Fibroblast of lung (primary cell): ENCODE data around the gene P2RX6. TPM values are rescaled to one million over a fixed set of nuclear protein-coding genes. Genes with fewer than 3 reads are reported as not detected.
"Not testable (repeated sequence)": the region's sequence is repeated elsewhere in the genome, so short reads cannot be mapped to it uniquely, and the experiment has no call there.

Experiments
- DNase-seq, 2 donors: peaks; one replicate each; pipeline versions ENCODE4 v3.0.0 to v3.0.0-alpha.2; 2010; ENCODE audit warnings: low read depth in 2 of 2
- H2AFZ ChIP-seq: 2 replicates; pipeline ENCODE4 v1.5.1; 2012; ENCODE audit warnings: low read length, control low read depth, inconsistent platforms
- H3K27ac ChIP-seq: 2 replicates; pipeline ENCODE4 v1.5.1; 2011; ENCODE audit warnings: low read length, control low read depth; ENCODE audit not compliant: insufficient read depth
- H3K27me3 ChIP-seq: 2 replicates; pipeline ENCODE4 v1.5.1; 2011; ENCODE audit warnings: mild to moderate bottlenecking, low read length; ENCODE audit not compliant: control insufficient read depth, insufficient read depth
- H3K36me3 ChIP-seq: 2 replicates; pipeline ENCODE4 v1.5.1; 2011; ENCODE audit warnings: low read length; ENCODE audit not compliant: control insufficient read depth, insufficient read depth
- H3K4me1 ChIP-seq: 2 replicates; pipeline ENCODE4 v1.5.1; 2011; ENCODE audit warnings: low read length; ENCODE audit not compliant: control insufficient read depth, insufficient read depth; ENCODE audit errors: extremely low read depth
- H3K4me2 ChIP-seq: 2 replicates; pipeline ENCODE4 v1.5.1; 2011; ENCODE audit warnings: low read length, control low read depth; ENCODE audit not compliant: insufficient read depth; ENCODE audit errors: extremely low read depth
- H3K4me3 ChIP-seq, 4 experiments: fragments of 200-600 bp in 1 of 4; sonication (generic) in 1 of 4; replicated peaks in 1 of 4; 2 replicates each; pipeline ENCODE4 v1.5.1; 2011 to 2016; ENCODE audit warnings: low read length in 4 of 4, low read depth in 3 of 4, mild to moderate bottlenecking in 3 of 4, control low read depth in 2 of 4, inconsistent platforms in 1 of 4, mixed read lengths in 1 of 4; ENCODE audit not compliant: insufficient read depth in 1 of 4; ENCODE audit errors: control extremely low read depth in 1 of 4
- H3K79me2 ChIP-seq: 2 replicates; pipeline ENCODE4 v1.5.1; 2012; ENCODE audit warnings: mild to moderate bottlenecking, low read length, inconsistent platforms; ENCODE audit not compliant: control insufficient read depth, insufficient read depth
- H3K9ac ChIP-seq: 2 replicates; pipeline ENCODE4 v1.5.1; 2011; ENCODE audit warnings: mild to moderate bottlenecking, low read length, control low read depth; ENCODE audit not compliant: insufficient read depth
- H3K9me3 ChIP-seq: 2 replicates; pipeline ENCODE4 v1.5.1; 2012; ENCODE audit warnings: low read depth, low read length; ENCODE audit not compliant: control insufficient read depth, insufficient read depth
- H4K20me1 ChIP-seq: 2 replicates; pipeline ENCODE4 v1.5.1; 2011; ENCODE audit warnings: low read length; ENCODE audit not compliant: control insufficient read depth, insufficient read depth; ENCODE audit errors: extremely low read depth
- EZH2 ChIP-seq: IDR thresholded peaks from 2 replicates; pipeline ENCODE4 v1.5.1; 2012; ENCODE audit warnings: low read length, control low read depth, mild to moderate bottlenecking; ENCODE audit errors: missing control alignments
- polyA plus RNA-seq, 2 donors: library from polyadenylated mRNA; depleted of rRNA in 1 of 2; stranded (reverse) in 1 of 2; unstranded in 1 of 2; fragments of >200 nt; gene quantifications; 2 replicates each; pipeline ENCODE4 v1.2.1, GENCODE V29; 2011 to 2012; ENCODE audit warnings: missing spikeins in 1 of 2
- total RNA-seq: library from RNA; depleted of rRNA; stranded (reverse); fragments of >200 nt; gene quantifications from 2 replicates; pipeline ENCODE4 v1.2.1, GENCODE V29; 2014
- TF ChIP-seq, protein P1 (sequence below), 2 donors: IDR thresholded peaks in 1 of 2; conservative IDR thresholded peaks in 1 of 2; 1 replicate in 1 of 2; 2 replicates in 1 of 2; pipeline ENCODE4 v1.5.1; 2011 to 2012; ENCODE audit warnings: low read length in 2 of 2, control low read depth in 1 of 2, inconsistent platforms in 1 of 2, low read depth in 1 of 2, mild to moderate bottlenecking in 1 of 2

Gene P2RX6
- total and polyA plus RNA-seq, 2 donors (not counting 1 experiment from before 2014, with no cell fraction given): 3.6 to 17.8 TPM

GRCh38 chr22:21001601-21002325, 13.2 kb upstream of the P2RX6 start, which contains the start of gene THAP7:
Gene THAP7, minus strand, starts transcription at chr22:21002118. Its CDS starts 207 bp downstream, at chr22:21001911.
- Histone ChIP-seq H3K9me3 (no peaks in the 10 kb centered on the region), H3K79me2 (peaks cover 27% of the 10 kb centered on the region), H3K4me1 (peaks cover 9% of the 10 kb centered on the region), H4K20me1 (no peaks in the 10 kb centered on the region), H3K4me3 (peak within 1 kb of the TSS; percentile 67 to 93 (median 83)), H3K4me2 (peak within 1 kb of the TSS; percentile 91), H3K9ac (peak within 1 kb of the TSS; percentile 100), H3K27ac (peak within 1 kb of the TSS; percentile 99), H3K27me3 (no peaks in the 10 kb centered on the region), H3K36me3 (peaks cover 10% of the 10 kb centered on the region), H2AFZ (peak within 1 kb of the TSS; percentile 58)
- peak; percentile 93 to 95 for DNase-seq
- TF ChIP-seq, protein P1, sequence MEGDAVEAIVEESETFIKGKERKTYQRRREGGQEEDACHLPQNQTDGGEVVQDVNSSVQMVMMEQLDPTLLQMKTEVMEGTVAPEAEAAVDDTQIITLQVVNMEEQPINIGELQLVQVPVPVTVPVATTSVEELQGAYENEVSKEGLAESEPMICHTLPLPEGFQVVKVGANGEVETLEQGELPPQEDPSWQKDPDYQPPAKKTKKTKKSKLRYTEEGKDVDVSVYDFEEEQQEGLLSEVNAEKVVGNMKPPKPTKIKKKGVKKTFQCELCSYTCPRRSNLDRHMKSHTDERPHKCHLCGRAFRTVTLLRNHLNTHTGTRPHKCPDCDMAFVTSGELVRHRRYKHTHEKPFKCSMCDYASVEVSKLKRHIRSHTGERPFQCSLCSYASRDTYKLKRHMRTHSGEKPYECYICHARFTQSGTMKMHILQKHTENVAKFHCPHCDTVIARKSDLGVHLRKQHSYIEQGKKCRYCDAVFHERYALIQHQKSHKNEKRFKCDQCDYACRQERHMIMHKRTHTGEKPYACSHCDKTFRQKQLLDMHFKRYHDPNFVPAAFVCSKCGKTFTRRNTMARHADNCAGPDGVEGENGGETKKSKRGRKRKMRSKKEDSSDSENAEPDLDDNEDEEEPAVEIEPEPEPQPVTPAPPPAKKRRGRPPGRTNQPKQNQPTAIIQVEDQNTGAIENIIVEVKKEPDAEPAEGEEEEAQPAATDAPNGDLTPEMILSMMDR (conservative IDR thresholded peaks at IDR 0.05 in 1 of 2, IDR thresholded peaks at IDR 0.05 in 1 of 2; ENCODE audit: low read depth in 1 of 2, low read length in 2 of 2): no peak
- no peak for TF ChIP-seq EZH2

DNA sequence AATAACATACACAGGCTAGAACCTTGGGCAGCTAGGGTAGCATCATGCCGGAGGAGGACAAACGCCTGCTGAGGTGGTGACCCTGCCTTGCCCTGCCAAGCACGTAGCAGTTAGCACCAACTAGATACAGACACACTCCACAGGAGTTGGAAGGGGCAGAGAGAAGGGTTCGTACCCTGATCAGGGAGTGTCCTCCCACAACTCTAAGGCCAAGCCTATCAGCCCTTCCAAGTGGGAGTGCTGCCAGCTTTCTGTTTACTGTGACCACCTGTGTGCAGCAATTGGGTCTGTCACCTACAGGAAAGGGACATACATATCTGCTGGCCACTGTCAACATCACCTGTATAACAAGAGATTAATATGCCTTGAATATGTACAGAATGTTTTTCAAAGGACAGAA, 11.2 kb upstream of the P2RX6 start:
- no peak overlapping the region for H3K27ac ChIP-seq
- H4K20me1 ChIP-seq: no peaks in the 10 kb centered on the region
- H3K27me3 ChIP-seq: no peaks in the 10 kb centered on the region
- H3K4me2 ChIP-seq: peak overlapping the region; percentile 52
- H3K79me2 ChIP-seq: peaks cover 27% of the 10 kb centered on the region
- H3K4me3 ChIP-seq: peak overlapping the region in 3 of 4 experiments; percentile 67 to 93 (median 87)
- peaks cover 3% of the 10 kb centered on the region for H3K36me3 ChIP-seq
- TF ChIP-seq, protein P1 (conservative IDR thresholded peaks at IDR 0.05 in 1 of 2, IDR thresholded peaks at IDR 0.05 in 1 of 2; ENCODE audit: low read depth in 1 of 2, low read length in 2 of 2): no peak
- TF ChIP-seq EZH2: no peak
- DNase-seq: no peak
- no peak overlapping the region for H3K9ac ChIP-seq
- H3K9me3 ChIP-seq: no peaks in the 10 kb centered on the region
- no peak overlapping the region for H2AFZ ChIP-seq
- peaks cover 9% of the 10 kb centered on the region for H3K4me1 ChIP-seq

DNA sequence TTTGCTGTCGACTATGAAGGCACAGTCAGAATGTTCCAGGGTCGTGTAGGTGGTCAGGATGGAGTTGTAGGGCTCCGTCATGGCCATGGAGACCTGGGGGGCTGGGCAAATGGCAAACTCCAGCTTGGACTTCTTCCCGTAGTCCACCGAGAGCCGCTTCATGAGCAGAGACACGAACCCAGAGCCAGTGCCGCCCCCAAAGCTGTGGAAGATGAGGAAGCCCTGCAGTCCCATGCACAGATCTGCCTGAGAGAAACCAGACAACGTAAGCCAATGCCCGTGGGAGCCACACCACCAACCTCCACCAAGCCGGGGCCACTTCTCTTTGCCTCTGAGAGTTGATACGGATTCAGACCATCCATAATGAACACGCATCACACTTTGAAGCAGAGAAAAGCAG, 5.8 kb upstream of the P2RX6 start:
- H2AFZ ChIP-seq, DNase-seq: not testable (repeated sequence)

More for the DNA sequence above, 5.8 kb upstream of the P2RX6 start:
- not testable (repeated sequence) for H3K27me3 ChIP-seq, H3K9me3 ChIP-seq, H3K4me3 ChIP-seq, H3K9ac ChIP-seq, H3K79me2 ChIP-seq, H4K20me1 ChIP-seq, H3K27ac ChIP-seq, H3K4me1 ChIP-seq, H3K4me2 ChIP-seq, H3K36me3 ChIP-seq
